CD14-positive monocyte (primary cell): Measurements from ENCODE around the gene SH3RF3. TPM values are rescaled to one million over a fixed set of nuclear protein-coding genes. Genes with fewer than 3 reads are reported as not detected.

Experiments
- DNase-seq, 3 donors: peaks; one replicate each; pipeline ENCODE4 v3.0.0-alpha.2; 2011 to 2022
- H2AFZ ChIP-seq: 2 replicates; pipeline ENCODE4 v1.6.0; 2012; ENCODE audit warnings: mild to moderate bottlenecking, low read depth, low read length, inconsistent platforms; ENCODE audit not compliant: insufficient read depth, poor library complexity, severe bottlenecking
- H3K27ac ChIP-seq, 2 donors: 1 replicate in 1 of 2; 2 replicates in 1 of 2; pipeline ENCODE4 v1.5.1; 2012 to 2013; ENCODE audit warnings: low read length in 2 of 2, control low read depth in 1 of 2, inconsistent platforms in 1 of 2, low read depth in 1 of 2, mild to moderate bottlenecking in 1 of 2
- H3K27me3 ChIP-seq, 2 donors: one replicate each; pipeline versions ENCODE4 v1.6.0 to v1.6.1; 2011 to 2013; ENCODE audit warnings: low read length in 2 of 2; ENCODE audit not compliant: control insufficient read depth in 2 of 2, insufficient read depth in 2 of 2
- H3K36me3 ChIP-seq, 2 donors: replicated peaks in 1 of 2; 1 replicate in 1 of 2; 2 replicates in 1 of 2; pipeline versions ENCODE4 v1.5.1 to v1.6.1; 2012 to 2013; ENCODE audit warnings: low read length in 2 of 2, control low read depth in 1 of 2, inconsistent platforms in 1 of 2, mild to moderate bottlenecking in 1 of 2; ENCODE audit not compliant: insufficient read depth in 2 of 2, control insufficient read depth in 1 of 2
- H3K4me1 ChIP-seq, 2 donors: 1 replicate in 1 of 2; 2 replicates in 1 of 2; pipeline versions ENCODE4 v1.5.1 to v1.6.1; 2012 to 2013; ENCODE audit warnings: low read length in 2 of 2, control low read depth in 1 of 2, inconsistent platforms in 1 of 2, mild to moderate bottlenecking in 1 of 2, moderate library complexity in 1 of 2; ENCODE audit not compliant: insufficient read depth in 2 of 2, control insufficient read depth in 1 of 2
- H3K4me2 ChIP-seq: replicated peaks from 2 replicates; pipeline ENCODE3; 2012; ENCODE audit warnings: low read length, moderate library complexity, mild to moderate bottlenecking; ENCODE audit not compliant: poor library complexity, severe bottlenecking; ENCODE audit errors: extremely low read depth
- H3K4me3 ChIP-seq, 3 experiments: fragments of 200-600 bp in 1 of 3; sonication (generic) in 1 of 3; replicated peaks in 1 of 3; 1 replicate in 2 of 3; 2 replicates in 1 of 3; pipeline ENCODE4 v1.5.1; 2011 to 2013; ENCODE audit warnings: low read length in 3 of 3, mild to moderate bottlenecking in 3 of 3, control low read depth in 2 of 3, low read depth in 2 of 3, inconsistent platforms in 1 of 3, moderate library complexity in 1 of 3
- H3K79me2 ChIP-seq: 2 replicates; pipeline ENCODE4 v1.6.0; 2012; ENCODE audit warnings: mild to moderate bottlenecking, control low read depth, inconsistent platforms, low read length, moderate library complexity; ENCODE audit not compliant: insufficient read depth
- H3K9ac ChIP-seq: 2 replicates; pipeline ENCODE4 v1.6.0; 2017; ENCODE audit warnings: low read length, mild to moderate bottlenecking; ENCODE audit not compliant: insufficient read depth, poor library complexity, severe bottlenecking
- H3K9me3 ChIP-seq, 2 donors: replicated peaks in 1 of 2; 1 replicate in 1 of 2; 2 replicates in 1 of 2; pipeline versions ENCODE4 v1.5.1 to v1.6.1; 2012 to 2013; ENCODE audit warnings: low read length in 2 of 2, control low read depth in 1 of 2; ENCODE audit not compliant: control insufficient read depth in 1 of 2, insufficient read depth in 1 of 2
- H4K20me1 ChIP-seq: 2 replicates; pipeline ENCODE4 v1.6.0; 2012; ENCODE audit warnings: mild to moderate bottlenecking, low read length, control low read depth, moderate library complexity; ENCODE audit not compliant: insufficient read depth
- H3K27ac Mint-ChIP-seq, 7 donors: one replicate each; pipeline ENCODE4 v1.8.0; 2020; ENCODE audit warnings: mild to moderate bottlenecking in 7 of 7, mixed read lengths in 7 of 7, moderate library complexity in 6 of 7, inconsistent platforms in 2 of 7
- H3K27me3 Mint-ChIP-seq, 3 donors: one replicate each; pipeline ENCODE4 v1.8.0; 2021 to 2022; ENCODE audit warnings: low read depth in 3 of 3, mild to moderate bottlenecking in 3 of 3, mixed read lengths in 3 of 3, moderate library complexity in 3 of 3, inconsistent platforms in 1 of 3
- H3K36me3 Mint-ChIP-seq, 2 donors: one replicate each; pipeline ENCODE4 v1.8.0; 2020; ENCODE audit warnings: mixed read lengths in 2 of 2, inconsistent platforms in 1 of 2, mild to moderate bottlenecking in 1 of 2
- H3K4me1 Mint-ChIP-seq: one replicate; pipeline ENCODE4 v1.8.0; 2020; ENCODE audit warnings: mild to moderate bottlenecking, mixed read lengths
- H3K4me3 Mint-ChIP-seq, 2 donors: one replicate each; pipeline ENCODE4 v1.8.0; 2020; ENCODE audit warnings: mild to moderate bottlenecking in 2 of 2, mixed read lengths in 2 of 2, moderate library complexity in 1 of 2
- H3K9me3 Mint-ChIP-seq, 7 donors: one replicate each; pipeline ENCODE4 v1.8.0; 2020 to 2022; ENCODE audit warnings: mixed read lengths in 7 of 7, mild to moderate bottlenecking in 6 of 7, moderate library complexity in 6 of 7, inconsistent platforms in 2 of 7
- WGBS: methylation state at CpG from one replicate; pipeline ENCODE4 v1.1.5; 2013; ENCODE audit warnings: missing lambda C conversion rate; ENCODE audit not compliant: insufficient coverage; 5-methylcytosine and 5-hydroxymethylcytosine counted together
- intact Hi-C, 2 donors: fragments of 100-400 bp; cut with micrococcal nuclease; formaldehyde crosslinking; loops; one replicate each; pipeline versions ENCODE4 v1.15.0 to v1.15.1; 2023
- polyA plus RNA-seq, 3 donors: library from polyadenylated mRNA; depleted of rRNA in 1 of 3; unstranded in 2 of 3; stranded (reverse) in 1 of 3; fragments of 300-500 nt in 2 of 3; fragments of >200 nt in 1 of 3; fragmentation: Illumina TruSeq in 2 of 3; gene quantifications; 1 replicate in 2 of 3; 2 replicates in 1 of 3; pipeline ENCODE4 v1.2.3, GENCODE V29; 2012 to 2021
- TF ChIP-seq, protein P1 (sequence below): fragments of 200-600 bp; IDR thresholded peaks from one replicate; pipeline ENCODE4 v1.8.0; 2022; ENCODE audit warnings: antibody characterized with exemption, mild to moderate bottlenecking

The SH3RF3 gene
- polyA plus RNA-seq, 3 donors: 0.25 to 0.75 (median 0.34) TPM

DNA sequence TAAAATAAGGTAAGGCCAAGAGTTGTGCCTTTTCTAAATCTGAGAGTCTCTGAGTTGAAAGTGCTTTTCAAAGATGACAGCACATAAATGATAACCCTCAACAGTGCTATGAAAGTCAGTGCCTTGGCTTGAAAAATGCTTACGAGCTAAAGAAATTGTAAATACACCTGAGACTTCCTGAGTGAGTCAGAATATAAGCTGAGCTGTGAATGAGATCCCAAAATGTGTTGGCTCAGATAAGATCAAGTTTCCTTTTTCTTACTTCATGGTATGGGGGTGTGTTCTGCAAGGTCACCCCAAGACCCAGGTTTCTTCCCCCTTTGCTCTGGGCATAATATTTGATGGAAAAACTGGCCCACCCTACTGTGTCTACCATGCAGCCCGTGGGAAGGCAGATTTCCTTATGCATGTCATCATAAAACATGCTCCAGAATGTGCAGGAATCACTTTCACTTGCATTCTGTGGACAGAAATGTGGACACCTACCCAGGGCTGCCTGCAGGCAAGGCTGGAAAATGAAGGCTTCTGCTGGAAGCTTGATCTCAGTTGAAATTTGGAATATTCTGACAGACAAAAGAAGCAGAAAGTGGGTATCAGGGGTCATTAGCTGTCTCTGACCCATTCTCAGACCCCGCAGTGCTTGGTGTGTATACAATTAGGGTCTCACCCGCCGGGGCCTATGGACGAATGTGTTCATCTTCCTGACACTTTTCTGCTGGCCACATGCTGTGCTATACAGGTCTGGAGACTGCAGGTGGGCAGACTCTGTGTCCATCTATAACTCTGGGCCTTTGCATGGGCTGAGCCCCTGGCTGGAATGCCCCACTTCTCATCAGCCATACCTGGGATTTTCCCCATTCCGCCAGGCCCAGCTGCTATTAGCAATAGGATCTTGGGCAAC is 212.6 kb downstream of the SH3RF3 start:
- Mint-ChIP-seq H3K4me1 (no peaks in the 10 kb centered on the region), H3K9me3 (peaks cover 0 to 3% (median 0%) of the 10 kb centered on the region in 7 donors), H3K4me3 (no peak overlapping the region)

DNA sequence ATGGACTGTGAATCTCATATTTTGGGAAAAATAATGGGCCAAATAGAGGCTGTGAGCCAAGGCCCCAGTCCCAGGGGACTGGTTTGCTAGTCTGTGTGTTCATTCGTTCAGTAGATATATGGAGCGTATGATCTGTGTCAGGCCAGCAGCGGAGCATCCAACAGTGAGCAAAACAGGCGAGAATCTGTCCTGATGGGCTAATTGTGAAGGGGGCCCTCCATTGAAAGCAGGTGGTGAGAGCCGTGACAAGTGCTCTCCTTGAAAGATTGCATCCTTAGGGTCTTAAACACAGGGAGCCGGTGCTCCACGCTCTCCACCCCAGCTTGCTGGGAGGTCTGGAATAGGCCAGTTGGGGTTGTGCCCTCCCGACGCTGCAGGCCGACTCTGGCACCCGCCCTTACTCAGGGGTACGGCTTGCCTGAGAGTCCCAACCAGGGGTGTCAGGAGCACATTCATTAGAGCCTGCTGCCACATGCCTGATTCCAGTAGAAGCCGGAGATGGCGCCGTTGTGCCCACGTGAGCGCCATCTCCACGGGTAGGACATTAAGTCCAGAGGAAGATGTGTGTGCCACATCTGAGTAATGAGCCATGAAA is 213.3 kb downstream of the SH3RF3 start:
- TF ChIP-seq, protein P1, sequence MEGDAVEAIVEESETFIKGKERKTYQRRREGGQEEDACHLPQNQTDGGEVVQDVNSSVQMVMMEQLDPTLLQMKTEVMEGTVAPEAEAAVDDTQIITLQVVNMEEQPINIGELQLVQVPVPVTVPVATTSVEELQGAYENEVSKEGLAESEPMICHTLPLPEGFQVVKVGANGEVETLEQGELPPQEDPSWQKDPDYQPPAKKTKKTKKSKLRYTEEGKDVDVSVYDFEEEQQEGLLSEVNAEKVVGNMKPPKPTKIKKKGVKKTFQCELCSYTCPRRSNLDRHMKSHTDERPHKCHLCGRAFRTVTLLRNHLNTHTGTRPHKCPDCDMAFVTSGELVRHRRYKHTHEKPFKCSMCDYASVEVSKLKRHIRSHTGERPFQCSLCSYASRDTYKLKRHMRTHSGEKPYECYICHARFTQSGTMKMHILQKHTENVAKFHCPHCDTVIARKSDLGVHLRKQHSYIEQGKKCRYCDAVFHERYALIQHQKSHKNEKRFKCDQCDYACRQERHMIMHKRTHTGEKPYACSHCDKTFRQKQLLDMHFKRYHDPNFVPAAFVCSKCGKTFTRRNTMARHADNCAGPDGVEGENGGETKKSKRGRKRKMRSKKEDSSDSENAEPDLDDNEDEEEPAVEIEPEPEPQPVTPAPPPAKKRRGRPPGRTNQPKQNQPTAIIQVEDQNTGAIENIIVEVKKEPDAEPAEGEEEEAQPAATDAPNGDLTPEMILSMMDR: no peak
- intact Hi-C loops: no loop called here
- Histone ChIP-seq H3K36me3 (no peaks in the 10 kb centered on the region), H3K79me2 (no peaks in the 10 kb centered on the region), H3K4me3 (no peak overlapping the region), H3K9ac (no peak overlapping the region), H2AFZ (no peak overlapping the region), H4K20me1 (no peaks in the 10 kb centered on the region), H3K4me2 (no peak overlapping the region), H3K9me3 (no peaks in the 10 kb centered on the region), H3K27ac (no peak overlapping the region), H3K27me3 (no peaks in the 10 kb centered on the region), H3K4me1 (no peaks in the 10 kb centered on the region)
- Mint-ChIP-seq H3K27ac (no peak overlapping the region), H3K27me3 (peaks cover 4 to 14% (median 4%) of the 10 kb centered on the region in 3 donors), H3K4me3 (no peak overlapping the region), H3K36me3 (no peaks in the 10 kb centered on the region), H3K9me3 (peaks cover 0 to 3% (median 0%) of the 10 kb centered on the region in 7 donors), H3K4me1 (no peaks in the 10 kb centered on the region)
- DNase-seq: no peak
- 98% methylated on average over 16 of the region's 18 CpGs for WGBS

More for the DNA sequence above, 212.6 kb downstream of the SH3RF3 start:
- WGBS: 93% methylated on average over 5 of the region's 7 CpGs
- Mint-ChIP-seq H3K27ac (no peak overlapping the region), H3K36me3 (no peaks in the 10 kb centered on the region), H3K27me3 (peaks cover 4 to 14% (median 11%) of the 10 kb centered on the region in 3 donors)
- intact Hi-C loops: no loop called here
- Histone ChIP-seq H3K4me3 (no peak overlapping the region), H3K9me3 (no peaks in the 10 kb centered on the region), H3K4me1 (no peaks in the 10 kb centered on the region), H3K27me3 (no peaks in the 10 kb centered on the region), H3K4me2 (no peak overlapping the region), H3K27ac (no peak overlapping the region), H4K20me1 (no peaks in the 10 kb centered on the region), H3K36me3 (no peaks in the 10 kb centered on the region), H3K79me2 (no peaks in the 10 kb centered on the region), H3K9ac (no peak overlapping the region), H2AFZ (no peak overlapping the region)
- TF ChIP-seq, protein P1: no peak
- DNase-seq: no peak
